H1 (cell line): ENCODE data around the gene MAPKAP1. TPM values are rescaled to one million over a fixed set of nuclear protein-coding genes. Genes with fewer than 3 reads are reported as not detected.

Experiments used
- CTCF ChIA-PET: fragments of 300-600 bp; sonication (Branson Sonifier 250); formaldehyde crosslinking; loops from one replicate; lab custom pipeline; 2021; ENCODE audit not compliant: partially characterized antibody; lab: Charles Lee
- POLR2A ChIA-PET: fragments of 300-600 bp; sonication (Branson Sonifier 250); formaldehyde crosslinking; loops from one replicate; lab custom pipeline; 2021; ENCODE audit warnings: inconsistent platforms; ENCODE audit not compliant: partially characterized antibody; lab: Charles Lee
- DNase-seq, 2 experiments: peaks; one replicate each; pipeline versions ENCODE4 v3.0.0 to v3.0.0-alpha.2; 2010 to 2022; ENCODE audit warnings: low spot score in 2 of 2, low read depth in 1 of 2, mixed read lengths in 1 of 2
- FAIRE-seq: peaks from 2 replicates; lab custom pipeline; 2011; peaks lifted over from hg19 to GRCh38; lab: Jason Lieb, UNC
- H2AFZ ChIP-seq: 2 replicates; pipeline ENCODE4 v1.8.1; 2012; ENCODE audit warnings: low read length, inconsistent platforms
- H2AK5ac ChIP-seq: 2 replicates; pipeline ENCODE4 v1.6.1; 2013; ENCODE audit warnings: low read depth, low read length
- H2BK120ac ChIP-seq: replicated peaks from 2 replicates; pipeline ENCODE3; 2013; ENCODE audit warnings: low read depth, low read length, inconsistent platforms
- H2BK12ac ChIP-seq: 2 replicates; pipeline ENCODE4 v1.6.1; 2013; ENCODE audit warnings: low read depth, low read length
- H2BK15ac ChIP-seq: 2 replicates; pipeline ENCODE4 v1.6.1; 2013; ENCODE audit warnings: low read length
- H2BK20ac ChIP-seq: 2 replicates; pipeline ENCODE4 v1.6.1; 2013; ENCODE audit warnings: low read length
- H2BK5ac ChIP-seq: 2 replicates; pipeline ENCODE4 v1.6.1; 2013; ENCODE audit warnings: low read depth, low read length
- H3K14ac ChIP-seq: 2 replicates; pipeline ENCODE4 v1.6.1; 2013; ENCODE audit warnings: inconsistent platforms; ENCODE audit not compliant: insufficient read length
- H3K18ac ChIP-seq: 2 replicates; pipeline ENCODE4 v1.6.1; 2013; ENCODE audit warnings: low read length; ENCODE audit errors: extremely low read depth
- H3K23ac ChIP-seq: 2 replicates; pipeline ENCODE4 v1.6.1; 2013; ENCODE audit warnings: inconsistent platforms; ENCODE audit not compliant: insufficient read length
- H3K23me2 ChIP-seq: 2 replicates; pipeline ENCODE4 v1.6.1; 2013; ENCODE audit warnings: low read depth, low read length
- H3K27ac ChIP-seq: 2 replicates; pipeline ENCODE4 v1.6.1; 2011; ENCODE audit warnings: low read depth, low read length, inconsistent platforms
- H3K27me3 ChIP-seq, 4 experiments: replicated peaks in 1 of 4; 1 replicate in 1 of 4; 2 replicates in 3 of 4; pipeline versions ENCODE4 v1.6.1 to v1.8.1; 2011 to 2013; ENCODE audit warnings: low read length in 3 of 4, mild to moderate bottlenecking in 3 of 4, inconsistent platforms in 2 of 4, mixed read lengths in 2 of 4, moderate library complexity in 1 of 4; ENCODE audit not compliant: control insufficient read depth in 3 of 4, insufficient read depth in 3 of 4; ENCODE audit errors: extremely low read depth in 1 of 4
- H3K36me3 ChIP-seq, 4 experiments: 2 replicates each; pipeline versions ENCODE4 v1.6.1 to v1.8.1; 2011 to 2013; ENCODE audit warnings: mild to moderate bottlenecking in 4 of 4, low read length in 3 of 4, moderate library complexity in 2 of 4, control low read depth in 1 of 4, inconsistent platforms in 1 of 4; ENCODE audit not compliant: insufficient read depth in 4 of 4, control insufficient read depth in 2 of 4
- H3K4ac ChIP-seq: replicated peaks from 2 replicates; pipeline ENCODE3; 2013; ENCODE audit warnings: low read length, low read depth, mixed read lengths, inconsistent platforms; ENCODE audit not compliant: insufficient read length
- H3K4me1 ChIP-seq, 4 experiments: replicated peaks in 1 of 4; 1 replicate in 1 of 4; 2 replicates in 3 of 4; pipeline versions ENCODE4 v1.6.1 to v1.8.1; 2011 to 2013; ENCODE audit warnings: low read length in 3 of 4, inconsistent platforms in 2 of 4, mixed read lengths in 1 of 4; ENCODE audit not compliant: insufficient read depth in 4 of 4, control insufficient read depth in 3 of 4
- H3K4me2 ChIP-seq, 2 experiments: 2 replicates each; pipeline versions ENCODE4 v1.6.1 to v1.8.1; 2011 to 2013; ENCODE audit warnings: low read depth in 2 of 2, low read length in 2 of 2, control low read depth in 1 of 2, inconsistent platforms in 1 of 2, mild to moderate bottlenecking in 1 of 2; ENCODE audit not compliant: insufficient read depth in 1 of 2
- H3K4me3 ChIP-seq, 4 experiments: fragments of 200-600, 300-600 bp in 1 of 4; sonication (generic), shearing (Covaris generic), sonication (Bioruptor Twin) in 1 of 4; 2 replicates each; pipeline versions ENCODE4 v1.5.1 to v1.8.1; 2011 to 2016; ENCODE audit warnings: low read length in 4 of 4, low read depth in 3 of 4, control low read depth in 2 of 4, inconsistent platforms in 2 of 4, mild to moderate bottlenecking in 2 of 4, mixed read lengths in 1 of 4, moderate library complexity in 1 of 4; ENCODE audit not compliant: insufficient read depth in 2 of 4; ENCODE audit errors: extremely low read depth in 1 of 4
- H3K56ac ChIP-seq: replicated peaks from 2 replicates; pipeline ENCODE3; 2013; ENCODE audit warnings: low read depth, mild to moderate bottlenecking, mixed read lengths, low read length, inconsistent platforms; ENCODE audit not compliant: insufficient read length
- H3K79me1 ChIP-seq: 2 replicates; pipeline ENCODE4 v1.6.1; 2013; ENCODE audit warnings: low read depth, low read length, control low read depth
- H3K79me2 ChIP-seq, 2 experiments: 2 replicates each; pipeline versions ENCODE4 v1.6.1 to v1.8.1; 2012 to 2013; ENCODE audit warnings: low read length in 2 of 2, mild to moderate bottlenecking in 2 of 2, inconsistent platforms in 1 of 2; ENCODE audit not compliant: insufficient read depth in 2 of 2, control insufficient read depth in 1 of 2
- H3K9ac ChIP-seq, 4 experiments: replicated peaks in 1 of 4; 1 replicate in 1 of 4; 2 replicates in 3 of 4; pipeline versions ENCODE4 v1.6.1 to v1.8.1; 2011 to 2013; ENCODE audit warnings: low read depth in 3 of 4, low read length in 3 of 4, control low read depth in 2 of 4, mild to moderate bottlenecking in 2 of 4, moderate library complexity in 2 of 4, inconsistent platforms in 1 of 4; ENCODE audit errors: extremely low read depth in 1 of 4
- H3K9me3 ChIP-seq, 2 experiments: 2 replicates each; pipeline versions ENCODE4 v1.6.1 to v1.8.1; 2012 to 2013; ENCODE audit warnings: mild to moderate bottlenecking in 2 of 2, moderate library complexity in 2 of 2, control low read depth in 1 of 2, inconsistent platforms in 1 of 2, low read depth in 1 of 2, low read length in 1 of 2, mixed read lengths in 1 of 2; ENCODE audit not compliant: insufficient read depth in 2 of 2
- H4K20me1 ChIP-seq, 2 experiments: replicated peaks in 1 of 2; 2 replicates each; pipeline versions ENCODE3 to v1.8.1; 2011 to 2013; ENCODE audit warnings: inconsistent platforms in 2 of 2, low read length in 2 of 2, mild to moderate bottlenecking in 1 of 2; ENCODE audit not compliant: insufficient read depth in 2 of 2, control insufficient read depth in 1 of 2
- H4K5ac ChIP-seq: 2 replicates; pipeline ENCODE4 v1.6.1; 2013; ENCODE audit warnings: low read length, low read depth, mixed read lengths, inconsistent platforms; ENCODE audit not compliant: insufficient read length
- H4K8ac ChIP-seq: 2 replicates; pipeline ENCODE4 v1.8.0; 2013; ENCODE audit warnings: mild to moderate bottlenecking, moderate library complexity, low read length, inconsistent platforms; ENCODE audit not compliant: insufficient read depth; ENCODE audit errors: extremely low read depth
- H4K91ac ChIP-seq: replicated peaks from 2 replicates; pipeline ENCODE3; 2013; ENCODE audit warnings: low read length, mixed read lengths, inconsistent platforms; ENCODE audit not compliant: insufficient read length
- CTBP2 ChIP-seq: IDR thresholded peaks from 2 replicates; pipeline ENCODE4 v1.7.0; 2011; ENCODE audit warnings: borderline replicate concordance, mild to moderate bottlenecking, moderate library complexity, mixed read lengths, low read length; ENCODE audit not compliant: insufficient read depth, insufficient read length
- EGR1 ChIP-seq: IDR thresholded peaks from 2 replicates; pipeline ENCODE4 v1.6.1; 2011; ENCODE audit warnings: low read depth, low read length, borderline replicate concordance
- HDAC2 ChIP-seq, 2 experiments: fragments of 300-600 bp in 1 of 2; sonication (generic) in 1 of 2; IDR thresholded peaks; 2 replicates each; pipeline ENCODE4 v1.6.1; 2011 to 2012; ENCODE audit warnings: low read depth in 2 of 2, low read length in 2 of 2, mild to moderate bottlenecking in 2 of 2, moderate library complexity in 2 of 2, borderline replicate concordance in 1 of 2, inconsistent platforms in 1 of 2
- RBBP5 ChIP-seq: IDR thresholded peaks from 2 replicates; pipeline ENCODE4 v1.7.1; 2012; ENCODE audit warnings: low read depth, mild to moderate bottlenecking, inconsistent platforms, low read length, moderate library complexity, borderline replicate concordance
- RFX5 ChIP-seq: IDR thresholded peaks from 2 replicates; pipeline ENCODE4 v1.6.1; 2011; ENCODE audit warnings: low read depth, low read length, improper control_type of control experiment, borderline replicate concordance
- SIN3A ChIP-seq, 2 experiments: IDR thresholded peaks in 1 of 2; conservative IDR thresholded peaks in 1 of 2; 2 replicates each; pipeline ENCODE4 v1.6.1; 2011 to 2012; ENCODE audit warnings: low read length in 2 of 2, improper control_type of control experiment in 1 of 2, low read depth in 1 of 2, mild to moderate bottlenecking in 1 of 2
- TAF7 ChIP-seq: optimal IDR thresholded peaks from 2 replicates; pipeline ENCODE3; 2011; ENCODE audit warnings: low read depth, mild to moderate bottlenecking, inconsistent platforms, low read length, moderate library complexity, borderline replicate concordance
- TBP ChIP-seq: IDR thresholded peaks from 2 replicates; pipeline ENCODE4 v1.6.1; 2011; ENCODE audit warnings: low read depth, low read length, improper control_type of control experiment
- WGBS, 2 experiments: shearing (Covaris generic) in 1 of 2; methylation state at CpG; one replicate each; pipeline versions ENCODE4 v1.1.6 to v1.1.7; 2013 to 2015; ENCODE audit warnings: low lambda C conversion rate in 2 of 2, mixed read lengths in 2 of 2, inconsistent platforms in 1 of 2, low coverage in 1 of 2, missing lambda C conversion rate in 1 of 2; ENCODE audit not compliant: insufficient replicate concordance in 2 of 2, insufficient coverage in 1 of 2, insufficient read length in 1 of 2; ENCODE audit errors: extremely low coverage in 1 of 2, missing lambda C conversion rate in 1 of 2; 5-methylcytosine and 5-hydroxymethylcytosine counted together
- polyA plus RNA-seq, 7 experiments: library from polyadenylated mRNA; depleted of rRNA in 3 of 7; stranded (reverse) in 5 of 7; unstranded in 2 of 7; fragments of >200 nt in 5 of 7; fragments of 200-250 nt in 2 of 7; gene quantifications; 1 replicate in 5 of 7; 2 replicates in 1 of 7; 4 replicates in 1 of 7; pipeline versions ENCODE4 v1.2.1 to v1.2.3, GENCODE V29; 2011 to 2013; ENCODE audit warnings: missing spikeins in 2 of 7, mixed read lengths in 2 of 7
- total RNA-seq: library from RNA; stranded (reverse); fragmentation: NEBNext Ultra II Directional; extraction: Animal tissue kit (Norgen Biotek cat#: 25700); gene quantifications from 2 replicates; pipeline ENCODE4 v1.2.1, GENCODE V29; 2021
- TF ChIP-seq, protein P1 (sequence below): IDR thresholded peaks from 2 replicates; pipeline ENCODE4 v1.6.1; 2012; ENCODE audit warnings: low read length, inconsistent platforms

The MAPKAP1 gene
- total and polyA plus RNA-seq, 2 of the 8 experiments (the other 6 are each of a cell fraction or from before 2014, with no cell fraction given): 79.2 to 140 TPM

DNA sequence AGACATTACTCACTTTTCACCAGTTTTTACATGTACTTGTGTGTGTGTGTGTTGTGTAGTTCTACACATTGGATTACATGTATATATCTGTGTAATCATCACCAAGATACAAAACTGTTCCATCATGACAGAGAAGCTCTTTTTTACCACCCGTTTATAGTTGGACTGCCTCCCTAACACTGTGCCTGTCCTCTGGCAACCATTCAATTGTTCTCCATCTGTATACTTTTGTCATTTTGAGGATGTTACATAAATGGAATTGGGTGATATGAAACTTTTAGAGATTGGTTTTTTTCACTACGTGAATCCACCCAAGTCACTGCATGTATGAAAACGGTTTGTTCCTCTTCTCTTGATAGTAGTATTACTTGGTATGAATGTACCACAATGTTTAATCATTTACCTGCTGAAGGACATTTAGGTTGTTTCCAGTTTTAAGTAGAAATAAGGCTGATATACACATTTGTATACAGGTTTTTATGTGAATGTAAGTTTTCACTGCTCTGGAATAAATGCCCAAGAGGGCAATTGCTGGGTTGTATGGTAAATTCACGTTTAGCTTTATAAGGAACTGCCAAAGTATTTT, 126.2 kb downstream of the MAPKAP1 start:
- H2BK15ac ChIP-seq: no peak overlapping the region
- no peaks in the 10 kb centered on the region for H3K79me1 ChIP-seq
- H3K56ac ChIP-seq: no peak overlapping the region
- no peak overlapping the region for H4K8ac ChIP-seq
- no peak overlapping the region for H2AFZ ChIP-seq
- H4K20me1 ChIP-seq: no peaks in the 10 kb centered on the region
- peaks cover 7 to 16% of the 10 kb centered on the region in 2 experiments for H3K9me3 ChIP-seq
- no peaks in the 10 kb centered on the region for H3K4me1 ChIP-seq
- H3K23me2 ChIP-seq: no peaks in the 10 kb centered on the region
- H3K27me3 ChIP-seq: no peaks in the 10 kb centered on the region
- ChIA-PET CTCF (no interaction called here), POLR2A (interaction anchor here (0.7 kb wide), 1 partner anchor 8 kb away, joined by 3 read pairs; no protein-coding TSS in a partner anchor)
- no peak overlapping the region for H3K23ac ChIP-seq
- no peak overlapping the region for H3K4ac ChIP-seq
- no peak overlapping the region for H2AK5ac ChIP-seq
- no peak overlapping the region for H3K18ac ChIP-seq
- H3K27ac ChIP-seq: no peak overlapping the region
- H3K9ac ChIP-seq: no peak overlapping the region
- H3K79me2 ChIP-seq: peaks cover 0 to 2% of the 10 kb centered on the region in 2 experiments; a peak in 1 of 4 replicates
- H2BK12ac ChIP-seq: no peak overlapping the region
- H3K14ac ChIP-seq: no peak overlapping the region
- H2BK20ac ChIP-seq: no peak overlapping the region
- peaks cover 0 to 9% (median 0%) of the 10 kb centered on the region in 4 experiments; a peak in 4 of 8 replicates for H3K36me3 ChIP-seq
- no peak overlapping the region for H3K4me2 ChIP-seq
- WGBS, 2 experiments: 94% methylated on average over 4 of the region's 4 CpGs; no CpG with 5 or more reads in 1 of the 2 experiments
- no peak overlapping the region for H4K5ac ChIP-seq
- no peak overlapping the region for H4K91ac ChIP-seq
- H2BK120ac ChIP-seq: no peak overlapping the region
- FAIRE-seq (no peak), DNase-seq (no peak)
- H3K4me3 ChIP-seq: no peak overlapping the region
- no peak overlapping the region for H2BK5ac ChIP-seq
- TF ChIP-seq SIN3A (conservative IDR thresholded peaks at IDR 0.05 in 1 of 2, IDR thresholded peaks at IDR 0.05 in 1 of 2; ENCODE audit: low read depth in 1 of 2, low read length in 2 of 2) (no peak), TBP (no peak), HDAC2 (IDR thresholded peaks at IDR 0.05; ENCODE audit: borderline replicate concordance in 1 of 2, low read depth in 2 of 2, low read length in 2 of 2) (no peak), RBBP5 (no peak), TAF7 (no peak), EGR1 (no peak), RFX5 (no peak), CTBP2 (no peak)
- TF ChIP-seq, protein P1, sequence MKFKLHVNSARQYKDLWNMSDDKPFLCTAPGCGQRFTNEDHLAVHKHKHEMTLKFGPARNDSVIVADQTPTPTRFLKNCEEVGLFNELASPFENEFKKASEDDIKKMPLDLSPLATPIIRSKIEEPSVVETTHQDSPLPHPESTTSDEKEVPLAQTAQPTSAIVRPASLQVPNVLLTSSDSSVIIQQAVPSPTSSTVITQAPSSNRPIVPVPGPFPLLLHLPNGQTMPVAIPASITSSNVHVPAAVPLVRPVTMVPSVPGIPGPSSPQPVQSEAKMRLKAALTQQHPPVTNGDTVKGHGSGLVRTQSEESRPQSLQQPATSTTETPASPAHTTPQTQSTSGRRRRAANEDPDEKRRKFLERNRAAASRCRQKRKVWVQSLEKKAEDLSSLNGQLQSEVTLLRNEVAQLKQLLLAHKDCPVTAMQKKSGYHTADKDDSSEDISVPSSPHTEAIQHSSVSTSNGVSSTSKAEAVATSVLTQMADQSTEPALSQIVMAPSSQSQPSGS: no peak
